ENCODE results near the gene PTPN3. TPM values are rescaled to one million over a fixed set of nuclear protein-coding genes. Genes with fewer than 3 reads are reported as not detected.
"Not testable (repeated sequence)": the region's sequence is repeated elsewhere in the genome, so short reads cannot be mapped to it uniquely, and the experiment has no call there.

Gene PTPN3
- total and polyA plus RNA-seq, 8 donors = 8.0 to 16.6 (median 13.6) TPM

GRCh38 chr9:109341561-109341960 is 156.5 kb downstream of the PTPN3 start:
- intact Hi-C loops (cut with DNase I) = no loop called here
- TF ChIP-seq CTCF (IDR thresholded peaks at IDR 0.05) = no peak
- H3K36me3 ChIP-seq = no peaks in the 10 kb centered on the region
- H3K27ac ChIP-seq = no peak overlapping the region
- ATAC-seq (no peak), FAIRE-seq (no peak), DNase-seq (no peak)
- peaks cover 8 to 10% (median 8%) of the 10 kb centered on the region in 3 donors for H3K4me1 ChIP-seq
- WGBS, 2 donors = 52 to 54% methylated on average over 6 of the region's 6 CpGs
- H3K4me3 ChIP-seq = no peak overlapping the region
- no peaks in the 10 kb centered on the region for H3K27me3 ChIP-seq
- no peaks in the 10 kb centered on the region for H3K9me3 ChIP-seq

- H3K27me3 ChIP-seq; FAIRE-seq; H3K4me1 ChIP-seq; H3K27ac ChIP-seq; H3K4me3 ChIP-seq; ATAC-seq; H3K9me3 ChIP-seq; H3K36me3 ChIP-seq; intact Hi-C loops (cut with DNase I); DNase-seq: not testable (repeated sequence)
- WGBS, 2 donors = 75 to 81% methylated on average over 7 of the region's 7 CpGs
Observed at GRCh38 chr9:109340979-109341378, 157.1 kb downstream of the PTPN3 start.

GRCh38 chr9:109336409-109336808 is 161.7 kb downstream of the PTPN3 start:
- no peaks in the 10 kb centered on the region for H3K9me3 ChIP-seq
- H3K27me3 ChIP-seq = no peaks in the 10 kb centered on the region
- no peak for FAIRE-seq
- no peak for TF ChIP-seq CTCF (IDR thresholded peaks at IDR 0.05)
- no peak for ATAC-seq
- DNase-seq = no peak
- no peaks in the 10 kb centered on the region for H3K36me3 ChIP-seq
- no peak overlapping the region for H3K4me3 ChIP-seq
- H3K4me1 ChIP-seq = peaks cover 0 to 6% (median 6%) of the 10 kb centered on the region in 3 donors
- intact Hi-C loops (cut with DNase I) = no loop called here
- H3K27ac ChIP-seq = no peak overlapping the region
- WGBS, 2 donors = 86 to 89% methylated on average over 3 of the region's 3 CpGs

- H3K27me3 ChIP-seq = no peaks in the 10 kb centered on the region
- peaks cover 3 to 9% (median 6%) of the 10 kb centered on the region in 3 donors for H3K4me1 ChIP-seq
- H3K36me3 ChIP-seq = no peaks in the 10 kb centered on the region
- DNase-seq (no peak), FAIRE-seq (no peak), ATAC-seq (no peak)
- H3K27ac ChIP-seq = no peak overlapping the region
- no peak for TF ChIP-seq CTCF (IDR thresholded peaks at IDR 0.05)
- intact Hi-C loops (cut with DNase I) = no loop called here
- H3K9me3 ChIP-seq = no peaks in the 10 kb centered on the region
- H3K4me3 ChIP-seq = no peak overlapping the region
- 83 to 89% methylated on average over 2 of the region's 2 CpGs for WGBS, 2 donors
Observed at GRCh38 chr9:109335929-109336328, 162.2 kb downstream of the PTPN3 start.

GRCh38 chr9:109335121-109335520 is 163.0 kb downstream of the PTPN3 start:
- Histone ChIP-seq H3K36me3 (no peaks in the 10 kb centered on the region), H3K4me3 (no peak overlapping the region), H3K27ac (no peak overlapping the region), H3K27me3 (no peaks in the 10 kb centered on the region), H3K9me3 (no peaks in the 10 kb centered on the region), H3K4me1 (peaks cover 9 to 15% (median 11%) of the 10 kb centered on the region in 3 donors)
- DNase-seq (no peak), ATAC-seq (no peak), FAIRE-seq (no peak)
- 83 to 85% methylated on average over 7 of the region's 7 CpGs for WGBS, 2 donors
- intact Hi-C loops (cut with DNase I) = no loop called here
- TF ChIP-seq CTCF (IDR thresholded peaks at IDR 0.05) = no peak
